Measurements from ENCODE around the gene PPARD. TPM values are rescaled to one million over a fixed set of nuclear protein-coding genes. Genes with fewer than 3 reads are reported as not detected.

The PPARD gene
- total RNA-seq, 6 experiments from 2014 or later: 39.0 to 46.4 (median 41.2) TPM

DNA sequence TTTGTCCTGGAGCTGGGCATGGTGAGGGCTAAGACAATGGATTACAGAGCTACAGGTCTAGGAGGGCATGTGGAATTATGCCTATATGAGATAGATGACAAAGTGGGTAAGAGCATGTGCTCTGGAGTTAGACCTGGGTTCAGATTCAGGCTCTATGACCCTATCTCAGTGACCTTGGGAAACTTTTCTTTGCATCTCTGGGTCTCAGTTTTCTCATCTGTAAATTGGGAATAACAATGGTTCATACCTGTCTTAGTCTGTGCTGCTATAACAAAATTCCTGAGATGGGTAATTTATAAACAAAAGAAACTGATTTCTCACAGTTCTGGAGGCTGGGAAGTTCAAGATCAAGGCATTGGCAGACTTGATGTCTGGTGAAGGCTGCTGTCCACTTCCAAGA, 30.3 kb downstream of the PPARD start:
- DNase-seq: no peak
- no peak overlapping the region for H3K27ac Mint-ChIP-seq
- H3K27me3 Mint-ChIP-seq (ENCODE audit: insufficient read depth): peaks cover 6% of the 10 kb centered on the region
- H3K4me3 Mint-ChIP-seq: no peak overlapping the region
- TF ChIP-seq, protein P1, sequence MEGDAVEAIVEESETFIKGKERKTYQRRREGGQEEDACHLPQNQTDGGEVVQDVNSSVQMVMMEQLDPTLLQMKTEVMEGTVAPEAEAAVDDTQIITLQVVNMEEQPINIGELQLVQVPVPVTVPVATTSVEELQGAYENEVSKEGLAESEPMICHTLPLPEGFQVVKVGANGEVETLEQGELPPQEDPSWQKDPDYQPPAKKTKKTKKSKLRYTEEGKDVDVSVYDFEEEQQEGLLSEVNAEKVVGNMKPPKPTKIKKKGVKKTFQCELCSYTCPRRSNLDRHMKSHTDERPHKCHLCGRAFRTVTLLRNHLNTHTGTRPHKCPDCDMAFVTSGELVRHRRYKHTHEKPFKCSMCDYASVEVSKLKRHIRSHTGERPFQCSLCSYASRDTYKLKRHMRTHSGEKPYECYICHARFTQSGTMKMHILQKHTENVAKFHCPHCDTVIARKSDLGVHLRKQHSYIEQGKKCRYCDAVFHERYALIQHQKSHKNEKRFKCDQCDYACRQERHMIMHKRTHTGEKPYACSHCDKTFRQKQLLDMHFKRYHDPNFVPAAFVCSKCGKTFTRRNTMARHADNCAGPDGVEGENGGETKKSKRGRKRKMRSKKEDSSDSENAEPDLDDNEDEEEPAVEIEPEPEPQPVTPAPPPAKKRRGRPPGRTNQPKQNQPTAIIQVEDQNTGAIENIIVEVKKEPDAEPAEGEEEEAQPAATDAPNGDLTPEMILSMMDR (IDR thresholded peaks at IDR 0.05): no peak
- peaks cover 18% of the 10 kb centered on the region for H3K36me3 Mint-ChIP-seq (ENCODE audit: low read depth)
- H3K9me3 Mint-ChIP-seq: no peaks in the 10 kb centered on the region
- peaks cover 71% of the 10 kb centered on the region for H3K4me1 Mint-ChIP-seq (ENCODE audit: low read depth)

DNA sequence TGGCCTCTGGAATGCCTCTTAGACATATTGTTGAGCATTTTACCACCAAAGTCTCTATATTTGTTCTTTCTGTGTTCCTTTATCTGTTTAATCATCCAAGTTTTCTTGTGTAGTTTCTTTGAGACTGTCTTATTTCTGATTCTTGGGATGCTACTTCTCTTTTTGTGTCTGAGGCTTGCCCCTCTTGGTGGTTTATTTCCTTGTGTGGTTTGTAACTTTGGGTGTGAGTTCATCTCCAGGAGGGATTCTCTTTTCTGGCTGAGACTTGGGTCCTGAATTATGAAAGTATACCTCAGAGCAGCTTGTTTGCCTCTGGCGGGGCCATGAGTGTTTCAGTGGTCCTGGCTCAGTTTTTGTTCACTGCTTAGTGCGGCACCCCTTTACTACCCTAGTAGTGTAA, 33.9 kb downstream of the PPARD start:
- Mint-ChIP-seq H3K36me3 (ENCODE audit: low read depth) (peaks cover 27% of the 10 kb centered on the region), H3K9me3 (no peaks in the 10 kb centered on the region), H3K27ac (peak overlapping the region; percentile 85), H3K27me3 (ENCODE audit: insufficient read depth) (peaks cover 2% of the 10 kb centered on the region), H3K4me3 (peak overlapping the region; percentile 68; the same call in 1 of the 2 replicates), H3K4me1 (ENCODE audit: low read depth) (peaks cover 71% of the 10 kb centered on the region)
- DNase-seq: no peak
- TF ChIP-seq, protein P1 (IDR thresholded peaks at IDR 0.05): no peak

DNA sequence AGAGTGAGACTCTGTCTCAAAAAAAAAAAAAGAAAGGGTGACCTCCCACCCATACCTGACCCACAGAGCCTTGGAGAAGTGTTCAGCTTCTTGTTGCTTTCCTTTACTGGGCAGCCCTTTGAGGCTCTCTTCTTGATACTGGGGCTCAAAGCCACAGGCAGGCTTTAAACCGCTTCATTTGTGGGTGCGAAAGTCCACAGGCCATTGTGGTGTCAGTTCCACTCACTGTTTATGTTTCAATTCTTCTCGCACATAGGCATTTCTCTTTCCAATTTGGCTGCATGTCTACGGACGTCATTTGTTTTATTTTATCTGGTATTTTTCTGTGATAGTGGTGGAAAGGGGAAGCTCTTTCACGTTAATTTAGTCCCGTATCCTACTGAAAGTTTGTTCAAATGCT, 34.6 kb downstream of the PPARD start:
- Mint-ChIP-seq H3K36me3 (ENCODE audit: low read depth) (peaks cover 29% of the 10 kb centered on the region), H3K27ac (peak overlapping the region; percentile 85), H3K4me1 (ENCODE audit: low read depth) (peaks cover 71% of the 10 kb centered on the region), H3K9me3 (no peaks in the 10 kb centered on the region), H3K4me3 (peak overlapping the region; percentile 68), H3K27me3 (ENCODE audit: insufficient read depth) (peaks cover 1% of the 10 kb centered on the region; the same call in 1 of the 2 replicates)
- DNase-seq: no peak
- TF ChIP-seq, protein P1 (IDR thresholded peaks at IDR 0.05): no peak

DNA sequence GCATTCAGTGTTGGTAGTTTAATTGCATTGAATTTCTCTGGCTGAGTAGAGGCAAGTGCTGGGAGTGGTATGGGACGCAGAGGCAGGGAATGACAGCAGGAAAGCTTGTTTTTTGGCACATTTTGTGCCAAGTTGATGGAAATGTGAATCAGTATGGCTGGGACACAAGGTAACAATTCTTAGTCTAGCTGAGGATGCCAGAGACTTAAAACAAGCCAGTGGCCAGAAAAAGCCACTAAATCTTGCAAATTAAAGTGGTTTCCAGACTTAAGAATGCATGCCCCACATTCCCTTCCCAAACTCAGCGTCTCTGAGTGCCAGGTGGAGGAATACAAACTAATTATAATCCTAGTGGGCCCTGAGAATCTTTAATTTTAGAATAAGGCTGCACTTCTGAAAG, 35.9 kb downstream of the PPARD start:
- Mint-ChIP-seq H3K4me3 (no peak overlapping the region), H3K36me3 (ENCODE audit: low read depth) (peaks cover 31% of the 10 kb centered on the region), H3K27me3 (ENCODE audit: insufficient read depth) (peaks cover 3% of the 10 kb centered on the region; the same call in 1 of the 2 replicates), H3K4me1 (ENCODE audit: low read depth) (peaks cover 83% of the 10 kb centered on the region), H3K27ac (no peak overlapping the region), H3K9me3 (no peaks in the 10 kb centered on the region)
- no peak for DNase-seq
- TF ChIP-seq, protein P1 (IDR thresholded peaks at IDR 0.05): no peak

DNA sequence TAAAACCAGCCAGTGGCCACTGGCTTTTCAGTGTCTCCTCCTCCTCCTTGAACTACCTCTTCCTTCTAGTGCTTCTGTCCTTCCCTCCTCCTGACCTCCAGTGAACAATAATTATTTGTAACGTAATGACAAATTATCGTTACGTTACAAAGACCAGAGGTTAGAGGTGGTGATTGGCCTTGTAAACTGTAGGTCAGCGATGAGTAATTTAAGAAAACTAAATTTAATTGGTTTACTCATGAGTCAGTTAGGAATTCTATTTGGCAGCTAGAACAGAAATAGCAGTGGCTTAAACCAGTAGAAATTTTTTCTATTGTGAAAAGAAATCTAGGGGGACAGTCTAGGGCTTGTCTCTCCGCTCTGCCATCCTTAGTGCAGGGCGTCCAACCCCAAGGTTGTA, 38.8 kb downstream of the PPARD start:
- Mint-ChIP-seq H3K27me3 (ENCODE audit: insufficient read depth) (peaks cover 3% of the 10 kb centered on the region; the same call in 1 of the 2 replicates), H3K27ac (peak overlapping the region; percentile 84), H3K36me3 (ENCODE audit: low read depth) (peaks cover 31% of the 10 kb centered on the region), H3K9me3 (no peaks in the 10 kb centered on the region), H3K4me3 (peak overlapping the region; percentile 69), H3K4me1 (ENCODE audit: low read depth) (peaks cover 78% of the 10 kb centered on the region)
- DNase-seq: peak; percentile 70
- TF ChIP-seq, protein P1 (IDR thresholded peaks at IDR 0.05): no peak

DNA sequence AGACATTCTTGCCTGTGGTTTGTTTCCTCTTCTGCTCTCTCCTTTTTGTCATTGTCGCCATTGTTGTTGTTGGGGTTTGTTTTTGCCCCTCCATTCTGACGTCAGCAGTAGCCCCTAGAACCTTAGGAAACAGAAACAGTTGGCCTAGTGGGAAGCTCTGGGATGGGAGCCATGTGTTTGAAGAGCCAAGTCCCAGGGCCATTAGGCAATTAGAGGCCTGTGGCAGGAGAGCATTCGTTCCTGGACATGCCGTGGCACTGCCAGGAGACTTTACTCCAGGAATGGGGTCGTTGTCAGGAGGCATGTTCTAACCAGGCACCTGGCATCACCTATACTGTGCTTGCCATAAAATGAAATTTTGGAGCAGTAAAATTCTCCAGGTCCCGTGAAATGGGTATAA, 39.7 kb downstream of the PPARD start:
- H3K9me3 Mint-ChIP-seq: no peaks in the 10 kb centered on the region
- peaks cover 75% of the 10 kb centered on the region for H3K4me1 Mint-ChIP-seq (ENCODE audit: low read depth)
- H3K27me3 Mint-ChIP-seq (ENCODE audit: insufficient read depth): peaks cover 3% of the 10 kb centered on the region; the same call in 1 of the 2 replicates
- H3K27ac Mint-ChIP-seq: peak overlapping the region; percentile 84
- no peak for DNase-seq
- peaks cover 31% of the 10 kb centered on the region for H3K36me3 Mint-ChIP-seq (ENCODE audit: low read depth)
- H3K4me3 Mint-ChIP-seq: peak overlapping the region; percentile 69; the same call in 1 of the 2 replicates
- TF ChIP-seq, protein P1 (IDR thresholded peaks at IDR 0.05): no peak

Data from HFFc6 (cell line).